Fibroblast of pulmonary artery (primary cell): ENCODE data around the gene SATB1.

Experiments
- DNase-seq: peaks from one replicate; pipeline ENCODE4 v3.0.0-alpha.2; 2010; ENCODE audit warnings: low read depth
- H3K4me3 ChIP-seq: replicated peaks from 2 replicates; pipeline ENCODE4 v1.5.1; 2011; ENCODE audit warnings: low read depth, mild to moderate bottlenecking, control low read depth, low read length, moderate library complexity
- CTCF ChIP-seq: IDR thresholded peaks from 2 replicates; pipeline ENCODE4 v1.5.1; 2011; ENCODE audit warnings: mild to moderate bottlenecking, control low read depth, low read length, inconsistent platforms; ENCODE audit errors: missing control alignments

The SATB1 gene

GRCh38 chr3:18441551-18441950, 16.4 kb upstream of the SATB1 start:
- no peak overlapping the region for H3K4me3 ChIP-seq
- no peak for TF ChIP-seq CTCF
- DNase-seq, result no peak

GRCh38 chr3:18440066-18440722, 15.1 kb upstream of the SATB1 start:
- no peak overlapping the region for H3K4me3 ChIP-seq
- DNase-seq, result no peak
- TF ChIP-seq CTCF, result no peak

GRCh38 chr3:18439281-18439680, 14.1 kb upstream of the SATB1 start:
- H3K4me3 ChIP-seq, result no peak overlapping the region
- TF ChIP-seq CTCF, result no peak
- DNase-seq, result no peak

GRCh38 chr3:18438586-18438985, 13.4 kb upstream of the SATB1 start:
- no peak overlapping the region for H3K4me3 ChIP-seq
- no peak for TF ChIP-seq CTCF
- DNase-seq, result no peak

GRCh38 chr3:18436213-18436612, 11.1 kb upstream of the SATB1 start:
- H3K4me3 ChIP-seq, result no peak overlapping the region
- no peak for DNase-seq
- no peak for TF ChIP-seq CTCF

- DNase-seq, result no peak
- H3K4me3 ChIP-seq, result no peak overlapping the region
- no peak for TF ChIP-seq CTCF
Measured at GRCh38 chr3:18434711-18435110, 9.6 kb upstream of the SATB1 start.

- DNase-seq, result no peak
- no peak for TF ChIP-seq CTCF
- H3K4me3 ChIP-seq, result no peak overlapping the region
Measured at GRCh38 chr3:18432752-18433151, 7.6 kb upstream of the SATB1 start.
